ENCODE measurements around the gene VSIR.

Gene VSIR

GRCh38 chr10:71721313-71721712 lies 52.0 kb downstream of the VSIR start:
- Histone ChIP-seq H3K4me3 (no peak overlapping the region), H3K4me1 (no peaks in the 10 kb centered on the region), H3K27me3 (ENCODE audit: low read depth) (no peaks in the 10 kb centered on the region), H3K36me3 (replicated peaks) (no peaks in the 10 kb centered on the region), H3K9me3 (no peaks in the 10 kb centered on the region)
- in situ Hi-C loops (cut with MboI; ENCODE audit: low sequenced_read_pairs): no loop called here
- DNase-seq (ENCODE audit: low spot score in 2 of 2): no peak

- Histone ChIP-seq H3K27me3 (ENCODE audit: low read depth) (no peaks in the 10 kb centered on the region), H3K4me1 (no peaks in the 10 kb centered on the region), H3K9me3 (no peaks in the 10 kb centered on the region), H3K36me3 (replicated peaks) (no peaks in the 10 kb centered on the region), H3K4me3 (no peak overlapping the region)
- in situ Hi-C loops (cut with MboI; ENCODE audit: low sequenced_read_pairs): no loop called here
- no peak for DNase-seq (ENCODE audit: low spot score in 2 of 2)
Measured at GRCh38 chr10:71720288-71720687, 53.0 kb downstream of the VSIR start.

- no peak for DNase-seq (ENCODE audit: low spot score in 2 of 2)
- Histone ChIP-seq H3K36me3 (replicated peaks) (no peaks in the 10 kb centered on the region), H3K9me3 (no peaks in the 10 kb centered on the region), H3K4me1 (no peaks in the 10 kb centered on the region), H3K4me3 (no peak within 1 kb of the TSS), H3K27me3 (ENCODE audit: low read depth) (no peaks in the 10 kb centered on the region)
- in situ Hi-C loops (cut with MboI; ENCODE audit: low sequenced_read_pairs): no loop called here
Measured at GRCh38 chr10:71719464-71720201, 53.7 kb downstream of the VSIR start, which contains the start of gene C10orf105. Gene C10orf105 (minus strand): TSS chr10:71719778. CDS start chr10:71716337, 3,441 bp downstream.

GRCh38 chr10:71719042-71719441 lies 54.3 kb downstream of the VSIR start:
- DNase-seq (ENCODE audit: low spot score in 2 of 2): no peak
- H3K4me1 ChIP-seq: no peaks in the 10 kb centered on the region
- H3K36me3 ChIP-seq (replicated peaks): no peaks in the 10 kb centered on the region
- no peak overlapping the region for H3K4me3 ChIP-seq
- in situ Hi-C loops (cut with MboI; ENCODE audit: low sequenced_read_pairs): no loop called here
- no peaks in the 10 kb centered on the region for H3K9me3 ChIP-seq
- H3K27me3 ChIP-seq (ENCODE audit: low read depth): no peaks in the 10 kb centered on the region

GRCh38 chr10:71718165-71718698 lies 55.1 kb downstream of the VSIR start:
- DNase-seq (ENCODE audit: low spot score in 2 of 2): no peak
- no peak overlapping the region for H3K4me3 ChIP-seq
- in situ Hi-C loops (cut with MboI; ENCODE audit: low sequenced_read_pairs): no loop called here
- no peaks in the 10 kb centered on the region for H3K9me3 ChIP-seq
- H3K27me3 ChIP-seq (ENCODE audit: low read depth): no peaks in the 10 kb centered on the region
- no peaks in the 10 kb centered on the region for H3K4me1 ChIP-seq
- H3K36me3 ChIP-seq (replicated peaks): no peaks in the 10 kb centered on the region

GRCh38 chr10:71717551-71717951 lies 55.8 kb downstream of the VSIR start:
- Histone ChIP-seq H3K9me3 (no peaks in the 10 kb centered on the region), H3K27me3 (ENCODE audit: low read depth) (no peaks in the 10 kb centered on the region), H3K4me1 (no peaks in the 10 kb centered on the region), H3K36me3 (replicated peaks) (no peaks in the 10 kb centered on the region), H3K4me3 (no peak overlapping the region)
- no peak for DNase-seq (ENCODE audit: low spot score in 2 of 2)
- in situ Hi-C loops (cut with MboI; ENCODE audit: low sequenced_read_pairs): no loop called here

GRCh38 chr10:71717056-71717455 lies 56.3 kb downstream of the VSIR start:
- Histone ChIP-seq H3K36me3 (replicated peaks) (no peaks in the 10 kb centered on the region), H3K4me1 (no peaks in the 10 kb centered on the region), H3K27me3 (ENCODE audit: low read depth) (no peaks in the 10 kb centered on the region), H3K4me3 (no peak overlapping the region), H3K9me3 (no peaks in the 10 kb centered on the region)
- DNase-seq (ENCODE audit: low spot score in 2 of 2): no peak
- in situ Hi-C loops (cut with MboI; ENCODE audit: low sequenced_read_pairs): no loop called here

GRCh38 chr10:71716426-71716825 lies 56.9 kb downstream of the VSIR start:
- H3K27me3 ChIP-seq (ENCODE audit: low read depth): no peaks in the 10 kb centered on the region
- no peak for DNase-seq (ENCODE audit: low spot score in 2 of 2)
- in situ Hi-C loops (cut with MboI; ENCODE audit: low sequenced_read_pairs): no loop called here
- no peaks in the 10 kb centered on the region for H3K36me3 ChIP-seq (replicated peaks)
- no peak overlapping the region for H3K4me3 ChIP-seq
- H3K4me1 ChIP-seq: no peaks in the 10 kb centered on the region
- H3K9me3 ChIP-seq: no peaks in the 10 kb centered on the region

- no peak for DNase-seq (ENCODE audit: low spot score in 2 of 2)
- Histone ChIP-seq H3K36me3 (replicated peaks) (no peaks in the 10 kb centered on the region), H3K27me3 (ENCODE audit: low read depth) (no peaks in the 10 kb centered on the region), H3K4me1 (no peaks in the 10 kb centered on the region), H3K4me3 (no peak overlapping the region), H3K9me3 (no peaks in the 10 kb centered on the region)
- in situ Hi-C loops (cut with MboI; ENCODE audit: low sequenced_read_pairs): no loop called here
Measured at GRCh38 chr10:71715860-71716259, 57.5 kb downstream of the VSIR start.

GRCh38 chr10:71715026-71715425 lies 58.3 kb downstream of the VSIR start:
- no peaks in the 10 kb centered on the region for H3K36me3 ChIP-seq (replicated peaks)
- H3K4me1 ChIP-seq: no peaks in the 10 kb centered on the region
- H3K27me3 ChIP-seq (ENCODE audit: low read depth): no peaks in the 10 kb centered on the region
- DNase-seq (ENCODE audit: low spot score in 2 of 2): no peak
- in situ Hi-C loops (cut with MboI; ENCODE audit: low sequenced_read_pairs): no loop called here
- no peak overlapping the region for H3K4me3 ChIP-seq
- H3K9me3 ChIP-seq: no peaks in the 10 kb centered on the region

- in situ Hi-C loops (cut with MboI; ENCODE audit: low sequenced_read_pairs): no loop called here
- DNase-seq (ENCODE audit: low spot score in 2 of 2): no peak
- no peaks in the 10 kb centered on the region for H3K27me3 ChIP-seq (ENCODE audit: low read depth)
- no peaks in the 10 kb centered on the region for H3K9me3 ChIP-seq
- no peaks in the 10 kb centered on the region for H3K4me1 ChIP-seq
- H3K4me3 ChIP-seq: no peak overlapping the region
- no peaks in the 10 kb centered on the region for H3K36me3 ChIP-seq (replicated peaks)
Measured at GRCh38 chr10:71714592-71714991, 58.7 kb downstream of the VSIR start.

GRCh38 chr10:71714031-71714410 lies 59.3 kb downstream of the VSIR start:
- H3K27me3 ChIP-seq (ENCODE audit: low read depth): no peaks in the 10 kb centered on the region
- H3K9me3 ChIP-seq: no peaks in the 10 kb centered on the region
- no peaks in the 10 kb centered on the region for H3K4me1 ChIP-seq
- H3K36me3 ChIP-seq (replicated peaks): no peaks in the 10 kb centered on the region
- no peak overlapping the region for H3K4me3 ChIP-seq
- DNase-seq (ENCODE audit: low spot score in 2 of 2): no peak
- in situ Hi-C loops (cut with MboI; ENCODE audit: low sequenced_read_pairs): no loop called here

GRCh38 chr10:71713135-71714030 lies 59.9 kb downstream of the VSIR start:
- Histone ChIP-seq H3K9me3 (no peaks in the 10 kb centered on the region), H3K27me3 (ENCODE audit: low read depth) (no peaks in the 10 kb centered on the region), H3K4me1 (no peaks in the 10 kb centered on the region), H3K4me3 (no peak overlapping the region), H3K36me3 (replicated peaks) (no peaks in the 10 kb centered on the region)
- no peak for DNase-seq (ENCODE audit: low spot score in 2 of 2)
- in situ Hi-C loops (cut with MboI; ENCODE audit: low sequenced_read_pairs): no loop called here

- H3K4me3 ChIP-seq: no peak overlapping the region
- no peaks in the 10 kb centered on the region for H3K9me3 ChIP-seq
- H3K4me1 ChIP-seq: no peaks in the 10 kb centered on the region
- no peaks in the 10 kb centered on the region for H3K27me3 ChIP-seq (ENCODE audit: low read depth)
- H3K36me3 ChIP-seq (replicated peaks): no peaks in the 10 kb centered on the region
- no peak for DNase-seq (ENCODE audit: low spot score in 2 of 2)
- in situ Hi-C loops (cut with MboI; ENCODE audit: low sequenced_read_pairs): no loop called here
Measured at GRCh38 chr10:71712572-71713134, 60.7 kb downstream of the VSIR start.

Measured in HAP-1 (cell line).